ENCODE data around the gene FLAD1.

Gene FLAD1

GRCh38 chr1:155037043-155037442, 53.9 kb downstream of the FLAD1 start:
- Histone ChIP-seq H3K27me3 (ENCODE audit: control insufficient read depth, insufficient read depth, low read length) (peaks cover 7% of the 10 kb centered on the region; the same call in 1 of the 2 replicates), H3K36me3 (ENCODE audit: control insufficient read depth, insufficient read depth, low read length) (no peaks in the 10 kb centered on the region), H3K9me3 (ENCODE audit: control insufficient read depth, insufficient read depth, low read length) (no peaks in the 10 kb centered on the region), H3K9ac (ENCODE audit: low read depth, low read length) (no peak overlapping the region), H3K4me3 (ENCODE audit: low read depth, low read length) (no peak overlapping the region), H3K4me1 (ENCODE audit: control insufficient read depth, insufficient read depth, low read length) (no peaks in the 10 kb centered on the region), H3K27ac (ENCODE audit: low read depth, low read length) (no peak overlapping the region)

GRCh38 chr1:155037851-155038441, 54.8 kb downstream of the FLAD1 start:
- Histone ChIP-seq H3K27ac (ENCODE audit: low read depth, low read length) (no peak overlapping the region), H3K4me3 (ENCODE audit: low read depth, low read length) (no peak overlapping the region), H3K9me3 (ENCODE audit: control insufficient read depth, insufficient read depth, low read length) (no peaks in the 10 kb centered on the region), H3K27me3 (ENCODE audit: control insufficient read depth, insufficient read depth, low read length) (peaks cover 7% of the 10 kb centered on the region; the same call in 1 of the 2 replicates), H3K4me1 (ENCODE audit: control insufficient read depth, insufficient read depth, low read length) (no peaks in the 10 kb centered on the region), H3K36me3 (ENCODE audit: control insufficient read depth, insufficient read depth, low read length) (no peaks in the 10 kb centered on the region), H3K9ac (ENCODE audit: low read depth, low read length) (no peak overlapping the region)

GRCh38 chr1:155038602-155039307, 55.6 kb downstream of the FLAD1 start:
- no peaks in the 10 kb centered on the region for H3K4me1 ChIP-seq (ENCODE audit: control insufficient read depth, insufficient read depth, low read length)
- H3K4me3 ChIP-seq (ENCODE audit: low read depth, low read length) = no peak overlapping the region
- H3K9ac ChIP-seq (ENCODE audit: low read depth, low read length) = no peak overlapping the region
- no peaks in the 10 kb centered on the region for H3K36me3 ChIP-seq (ENCODE audit: control insufficient read depth, insufficient read depth, low read length)
- H3K27me3 ChIP-seq (ENCODE audit: control insufficient read depth, insufficient read depth, low read length) = peaks cover 7% of the 10 kb centered on the region; the same call in 1 of the 2 replicates
- no peak overlapping the region for H3K27ac ChIP-seq (ENCODE audit: low read depth, low read length)
- H3K9me3 ChIP-seq (ENCODE audit: control insufficient read depth, insufficient read depth, low read length) = no peaks in the 10 kb centered on the region

GRCh38 chr1:155039308-155039669, 56.1 kb downstream of the FLAD1 start:
- H3K9me3 ChIP-seq (ENCODE audit: control insufficient read depth, insufficient read depth, low read length) = no peaks in the 10 kb centered on the region
- no peaks in the 10 kb centered on the region for H3K4me1 ChIP-seq (ENCODE audit: control insufficient read depth, insufficient read depth, low read length)
- peaks cover 7% of the 10 kb centered on the region; the same call in 1 of the 2 replicates for H3K27me3 ChIP-seq (ENCODE audit: control insufficient read depth, insufficient read depth, low read length)
- no peak overlapping the region for H3K9ac ChIP-seq (ENCODE audit: low read depth, low read length)
- H3K36me3 ChIP-seq (ENCODE audit: control insufficient read depth, insufficient read depth, low read length) = no peaks in the 10 kb centered on the region
- no peak overlapping the region for H3K4me3 ChIP-seq (ENCODE audit: low read depth, low read length)
- H3K27ac ChIP-seq (ENCODE audit: low read depth, low read length) = no peak overlapping the region

- Histone ChIP-seq H3K9ac (ENCODE audit: low read depth, low read length) (no peak overlapping the region), H3K4me3 (ENCODE audit: low read depth, low read length) (no peak overlapping the region), H3K9me3 (ENCODE audit: control insufficient read depth, insufficient read depth, low read length) (no peaks in the 10 kb centered on the region), H3K27me3 (ENCODE audit: control insufficient read depth, insufficient read depth, low read length) (peaks cover 7% of the 10 kb centered on the region; the same call in 1 of the 2 replicates), H3K27ac (ENCODE audit: low read depth, low read length) (no peak overlapping the region), H3K4me1 (ENCODE audit: control insufficient read depth, insufficient read depth, low read length) (peaks cover 7% of the 10 kb centered on the region; the same call in 1 of the 2 replicates), H3K36me3 (ENCODE audit: control insufficient read depth, insufficient read depth, low read length) (no peaks in the 10 kb centered on the region)
These were observed 57.4 kb downstream of the FLAD1 start for GRCh38 chr1:155040358-155041093.

Measured in HUES48 (cell line).